Endothelial cell of umbilical vein (primary cell): ENCODE measurements around the gene COLGALT1.

Experiments
- POLR2A ChIP-seq: IDR thresholded peaks from 2 replicates; pipeline ENCODE4 v1.6.1; 2012; ENCODE audit warnings: low read depth, mild to moderate bottlenecking, control low read depth, low read length
- POLR2AphosphoS5 ChIP-seq: IDR thresholded peaks from 2 replicates; pipeline ENCODE4 v1.6.1; 2012; ENCODE audit warnings: low read depth, mild to moderate bottlenecking, control low read depth, low read length, moderate library complexity; ENCODE audit not compliant: insufficient read depth
- TF ChIP-seq, protein P1 (sequence below), 2 donors: IDR thresholded peaks; 1 replicate in 1 of 2; 2 replicates in 1 of 2; pipeline ENCODE4 v1.5.1; 2011; ENCODE audit warnings: low read length in 2 of 2, mild to moderate bottlenecking in 2 of 2, moderate library complexity in 2 of 2, control low read depth in 1 of 2, inconsistent platforms in 1 of 2, low read depth in 1 of 2; ENCODE audit not compliant: insufficient read depth in 1 of 2; ENCODE audit errors: extremely low read depth in 1 of 2

DNA sequence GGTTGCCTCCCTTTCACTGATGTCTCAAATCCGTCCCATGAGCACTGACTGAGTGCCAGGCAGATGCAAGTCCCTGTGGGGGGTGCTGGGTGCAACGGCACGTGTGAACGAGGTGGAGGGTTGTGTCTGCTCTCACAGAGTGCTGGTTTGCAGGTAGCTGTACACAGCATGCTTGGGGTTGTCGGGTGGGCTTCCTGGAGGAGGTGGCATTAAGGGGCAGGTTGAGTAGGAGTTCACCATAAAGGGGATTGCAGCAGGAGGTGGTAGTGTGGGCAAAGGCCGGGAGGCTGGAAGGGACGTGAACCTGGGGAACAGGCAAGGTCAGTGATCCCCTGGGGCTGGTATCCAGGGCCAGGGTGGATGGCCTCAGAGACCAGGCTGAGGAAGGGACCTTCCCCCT lies 17.2 kb downstream of the COLGALT1 start:
- no peak for TF ChIP-seq POLR2A
- TF ChIP-seq, protein P1, sequence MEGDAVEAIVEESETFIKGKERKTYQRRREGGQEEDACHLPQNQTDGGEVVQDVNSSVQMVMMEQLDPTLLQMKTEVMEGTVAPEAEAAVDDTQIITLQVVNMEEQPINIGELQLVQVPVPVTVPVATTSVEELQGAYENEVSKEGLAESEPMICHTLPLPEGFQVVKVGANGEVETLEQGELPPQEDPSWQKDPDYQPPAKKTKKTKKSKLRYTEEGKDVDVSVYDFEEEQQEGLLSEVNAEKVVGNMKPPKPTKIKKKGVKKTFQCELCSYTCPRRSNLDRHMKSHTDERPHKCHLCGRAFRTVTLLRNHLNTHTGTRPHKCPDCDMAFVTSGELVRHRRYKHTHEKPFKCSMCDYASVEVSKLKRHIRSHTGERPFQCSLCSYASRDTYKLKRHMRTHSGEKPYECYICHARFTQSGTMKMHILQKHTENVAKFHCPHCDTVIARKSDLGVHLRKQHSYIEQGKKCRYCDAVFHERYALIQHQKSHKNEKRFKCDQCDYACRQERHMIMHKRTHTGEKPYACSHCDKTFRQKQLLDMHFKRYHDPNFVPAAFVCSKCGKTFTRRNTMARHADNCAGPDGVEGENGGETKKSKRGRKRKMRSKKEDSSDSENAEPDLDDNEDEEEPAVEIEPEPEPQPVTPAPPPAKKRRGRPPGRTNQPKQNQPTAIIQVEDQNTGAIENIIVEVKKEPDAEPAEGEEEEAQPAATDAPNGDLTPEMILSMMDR (IDR thresholded peaks at IDR 0.05; ENCODE audit: extremely low read depth in 1 of 2, insufficient read depth in 1 of 2, low read depth in 1 of 2, low read length in 2 of 2) = no peak
- TF ChIP-seq POLR2AphosphoS5 = no peak
